Panc1 (cell line): ENCODE measurements around the gene OGFOD2. TPM values are rescaled to one million over a fixed set of nuclear protein-coding genes. Genes with fewer than 3 reads are reported as not detected.

ENCODE experiments used
- ATAC-seq: fragments of 200-7000 bp; cut with Tn5 transposase; 2 replicates; pipeline ENCODE4 v1.9.1; 2020; ENCODE audit warnings: mild to moderate bottlenecking, moderate library complexity
- BruUV-seq: library from RNA; stranded (reverse); fragments of 400-500 nt; replicated peaks from 2 replicates; lab custom pipeline; 2021; lab: Mats Ljungman, UMichigan
- CTCF ChIA-PET: fragments of 300-600 bp; sonication (Branson Sonifier 250); formaldehyde crosslinking; loops from one replicate; lab custom pipeline; 2022; ENCODE audit warnings: antibody characterized with exemption; lab: Charles Lee
- POLR2A ChIA-PET: fragments of 300-600 bp; sonication (Branson Sonifier 250); formaldehyde crosslinking; loops from one replicate; lab custom pipeline; 2022; ENCODE audit warnings: antibody characterized with exemption; lab: Charles Lee
- DNase-seq: peaks from one replicate; pipeline ENCODE4 v3.0.0-alpha.2; 2010; ENCODE audit warnings: low read depth, low spot score
- H3K27ac ChIP-seq: 2 replicates; pipeline ENCODE4 v1.5.1; 2011; ENCODE audit warnings: mild to moderate bottlenecking, low read length, inconsistent platforms
- H3K27me3 ChIP-seq: fragments of 200-500 bp; sonication (Bioruptor generic); 2 replicates; pipeline ENCODE4 v1.6.0; 2014; ENCODE audit warnings: low read length, inconsistent platforms; ENCODE audit not compliant: control insufficient read depth, insufficient read depth
- H3K36me3 ChIP-seq: fragments of 200-500 bp; sonication (Bioruptor generic); 2 replicates; pipeline ENCODE4 v1.5.1; 2014; ENCODE audit warnings: inconsistent platforms, mild to moderate bottlenecking, low read length, moderate library complexity; ENCODE audit not compliant: control insufficient read depth, insufficient read depth
- H3K4me1 ChIP-seq: 2 replicates; pipeline ENCODE4 v1.5.1; 2011; ENCODE audit warnings: inconsistent platforms, mild to moderate bottlenecking, low read length, moderate library complexity; ENCODE audit not compliant: control insufficient read depth, insufficient read depth
- H3K4me3 ChIP-seq, 2 experiments: 2 replicates each; pipeline ENCODE4 v1.5.1; 2011 to 2012; ENCODE audit warnings: low read depth in 2 of 2, low read length in 2 of 2, mild to moderate bottlenecking in 2 of 2, inconsistent platforms in 1 of 2, moderate library complexity in 1 of 2
- H3K9me3 ChIP-seq: fragments of 200-500 bp; sonication (Bioruptor generic); 2 replicates; pipeline ENCODE4 v1.5.1; 2014; ENCODE audit warnings: low read depth, mild to moderate bottlenecking, inconsistent platforms, low read length, moderate library complexity; ENCODE audit not compliant: control insufficient read depth, insufficient read depth
- POLR2AphosphoS5 ChIP-seq: IDR thresholded peaks from 2 replicates; pipeline ENCODE4 v1.6.1; 2012; ENCODE audit warnings: mild to moderate bottlenecking, low read depth, low read length, moderate library complexity
- REST ChIP-seq, 2 experiments: IDR thresholded peaks; 2 replicates each; pipeline ENCODE4 v1.6.1; 2011 to 2012; ENCODE audit warnings: low read depth in 2 of 2, control low read depth in 1 of 2, low read length in 1 of 2, mild to moderate bottlenecking in 1 of 2, moderate library complexity in 1 of 2; ENCODE audit not compliant: insufficient read depth in 1 of 2
- SIN3A ChIP-seq: IDR thresholded peaks from 2 replicates; pipeline ENCODE4 v1.6.1; 2012; ENCODE audit warnings: low read depth, mild to moderate bottlenecking, low read length, moderate library complexity, borderline replicate concordance; ENCODE audit not compliant: insufficient read depth
- TCF7L2 ChIP-seq: IDR thresholded peaks from 2 replicates; pipeline ENCODE4 v1.6.1; 2011; ENCODE audit warnings: mild to moderate bottlenecking, low read depth, low read length, inconsistent platforms
- in situ Hi-C: cut with HindIII; loops from 2 replicates; pipeline ENCODE4 v1.10.0; 2016; ENCODE audit warnings: low sequenced_read_pairs, low pct_unique_long_range_greater_than_20kb
- intact Hi-C: fragments of 100-400 bp; cut with micrococcal nuclease; formaldehyde crosslinking; loops from one replicate; pipeline ENCODE4 v1.10.0; 2022; ENCODE audit not compliant: unreplicated experiment
- total RNA-seq: library from RNA; stranded (reverse); gene quantifications from one replicate; pipeline ENCODE4 v1.2.1, GENCODE V29; 2021; ENCODE audit not compliant: unreplicated experiment
- TF ChIP-seq, protein P1 (sequence below): fragments of 450-650 bp; IDR thresholded peaks from 2 replicates; pipeline ENCODE4 v1.5.1; 2017; ENCODE audit warnings: mild to moderate bottlenecking

OGFOD2 gene
- total RNA-seq, 1 experiment from 2014 or later: 32.0 TPM

DNA sequence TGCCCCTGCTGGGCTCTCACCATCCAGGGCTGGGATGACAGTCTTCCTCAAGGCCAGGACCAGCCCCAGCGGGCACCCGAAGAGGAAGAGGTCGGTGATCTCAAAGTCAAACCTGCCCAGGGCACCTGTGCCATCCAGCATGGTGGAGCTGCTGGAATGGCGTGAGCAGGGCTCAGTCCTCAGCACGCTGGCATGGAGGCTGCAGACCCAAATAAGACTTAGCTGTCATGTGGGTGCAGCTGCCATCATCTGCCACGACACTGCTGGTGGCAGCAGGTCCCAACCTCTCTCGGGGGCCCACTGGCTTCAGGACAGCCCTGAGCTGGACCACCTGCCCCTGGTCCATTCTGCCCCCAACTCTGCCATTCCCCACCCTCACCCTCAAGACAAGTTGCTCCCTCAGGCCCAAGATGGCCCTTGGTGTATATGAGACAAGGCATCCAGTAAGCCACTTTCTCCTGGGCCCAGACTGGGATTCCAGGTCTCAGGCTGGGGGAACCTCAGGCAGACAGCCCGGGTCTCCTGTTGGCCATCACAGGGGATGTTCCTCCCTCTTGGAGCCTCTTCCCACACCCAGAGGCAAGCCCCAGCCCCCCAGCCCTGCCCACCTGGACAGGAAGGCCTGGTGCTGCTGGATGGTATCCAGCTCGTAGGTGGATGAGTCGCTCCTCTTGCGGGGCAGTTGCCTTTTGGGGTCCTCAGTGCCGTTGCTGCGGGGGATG, 19.9 kb downstream of the OGFOD2 start:
- Histone ChIP-seq H3K27ac (no peak overlapping the region), H3K36me3 (no peaks in the 10 kb centered on the region), H3K4me3 (no peak overlapping the region), H3K9me3 (no peaks in the 10 kb centered on the region), H3K4me1 (no peaks in the 10 kb centered on the region), H3K27me3 (no peaks in the 10 kb centered on the region)
- intact Hi-C loops: no loop called here
- in situ Hi-C loops: no loop called here
- CTCF ChIA-PET: interaction anchor here (0.6 kb wide), 1 partner anchor 11 kb away, joined by 3 read pairs; no protein-coding TSS in a partner anchor
- TF ChIP-seq TCF7L2 (no peak), REST (IDR thresholded peaks at IDR 0.05; ENCODE audit: insufficient read depth in 1 of 2, low read depth in 2 of 2, low read length in 1 of 2) (no peak), SIN3A (no peak), POLR2AphosphoS5 (no peak)
- TF ChIP-seq, protein P1, sequence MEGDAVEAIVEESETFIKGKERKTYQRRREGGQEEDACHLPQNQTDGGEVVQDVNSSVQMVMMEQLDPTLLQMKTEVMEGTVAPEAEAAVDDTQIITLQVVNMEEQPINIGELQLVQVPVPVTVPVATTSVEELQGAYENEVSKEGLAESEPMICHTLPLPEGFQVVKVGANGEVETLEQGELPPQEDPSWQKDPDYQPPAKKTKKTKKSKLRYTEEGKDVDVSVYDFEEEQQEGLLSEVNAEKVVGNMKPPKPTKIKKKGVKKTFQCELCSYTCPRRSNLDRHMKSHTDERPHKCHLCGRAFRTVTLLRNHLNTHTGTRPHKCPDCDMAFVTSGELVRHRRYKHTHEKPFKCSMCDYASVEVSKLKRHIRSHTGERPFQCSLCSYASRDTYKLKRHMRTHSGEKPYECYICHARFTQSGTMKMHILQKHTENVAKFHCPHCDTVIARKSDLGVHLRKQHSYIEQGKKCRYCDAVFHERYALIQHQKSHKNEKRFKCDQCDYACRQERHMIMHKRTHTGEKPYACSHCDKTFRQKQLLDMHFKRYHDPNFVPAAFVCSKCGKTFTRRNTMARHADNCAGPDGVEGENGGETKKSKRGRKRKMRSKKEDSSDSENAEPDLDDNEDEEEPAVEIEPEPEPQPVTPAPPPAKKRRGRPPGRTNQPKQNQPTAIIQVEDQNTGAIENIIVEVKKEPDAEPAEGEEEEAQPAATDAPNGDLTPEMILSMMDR: no peak
- no TSS peak for BruUV-seq
- POLR2A ChIA-PET: no interaction called here
- no peak for DNase-seq
- no peak for ATAC-seq

DNA sequence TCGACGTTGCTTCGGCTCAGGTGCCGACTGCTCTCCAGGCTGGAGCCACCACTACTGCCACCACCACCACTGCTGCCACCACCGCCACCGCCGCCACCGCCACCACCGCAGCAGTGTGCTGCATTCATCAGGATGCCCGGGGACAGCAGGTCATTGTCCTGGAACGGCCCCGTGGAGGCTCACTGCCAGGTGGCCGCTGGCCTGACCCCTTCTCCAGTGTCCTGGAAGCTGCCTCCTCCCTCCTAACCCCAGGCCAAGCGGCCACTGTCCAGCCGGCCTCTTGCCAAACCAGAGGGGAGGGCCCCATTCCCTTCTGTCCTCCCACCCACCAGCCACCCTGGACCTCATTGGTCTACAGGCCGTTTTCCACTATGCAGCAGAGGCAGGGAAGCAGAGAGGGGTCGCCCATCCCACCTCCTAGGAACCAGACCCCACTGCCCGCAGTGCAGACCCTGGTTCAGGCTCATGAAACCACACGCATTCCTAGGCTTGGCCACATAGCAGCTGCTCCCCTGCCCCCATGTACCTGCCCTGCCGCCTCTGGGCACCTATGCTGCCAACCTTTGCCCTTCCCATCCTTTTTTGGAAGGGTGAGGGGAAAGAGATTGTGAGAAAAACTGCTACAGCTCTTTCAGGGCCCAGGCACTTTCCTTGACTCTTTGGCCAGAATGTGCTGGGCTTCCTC, 20.6 kb downstream of the OGFOD2 start:
- Histone ChIP-seq H3K9me3 (no peaks in the 10 kb centered on the region), H3K27ac (no peak overlapping the region), H3K36me3 (no peaks in the 10 kb centered on the region), H3K4me1 (no peaks in the 10 kb centered on the region), H3K27me3 (no peaks in the 10 kb centered on the region), H3K4me3 (no peak overlapping the region)
- intact Hi-C loops (no loop called here), in situ Hi-C loops (no loop called here)
- no peak for TF ChIP-seq TCF7L2
- TF ChIP-seq SIN3A: no peak
- no peak for ATAC-seq
- no peak for DNase-seq
- CTCF ChIA-PET: no interaction called here
- POLR2A ChIA-PET: interaction anchor here (0.5 kb wide), 1 partner anchor 568 kb away, joined by 3 read pairs; no protein-coding TSS in a partner anchor
- BruUV-seq: no TSS peak
